GM19468 (cell line): Measurements from ENCODE around the gene TGFB2.

Experiments
- ATAC-seq: cut with Tn5 transposase; IDR thresholded peaks from one replicate; pipeline ENCODE4 v1.9.1; 2021; ENCODE audit warnings: mild to moderate bottlenecking, moderate library complexity, moderate number of reproducible peaks; ENCODE audit not compliant: unreplicated experiment; ENCODE audit errors: extremely low read depth

The TGFB2 gene

DNA sequence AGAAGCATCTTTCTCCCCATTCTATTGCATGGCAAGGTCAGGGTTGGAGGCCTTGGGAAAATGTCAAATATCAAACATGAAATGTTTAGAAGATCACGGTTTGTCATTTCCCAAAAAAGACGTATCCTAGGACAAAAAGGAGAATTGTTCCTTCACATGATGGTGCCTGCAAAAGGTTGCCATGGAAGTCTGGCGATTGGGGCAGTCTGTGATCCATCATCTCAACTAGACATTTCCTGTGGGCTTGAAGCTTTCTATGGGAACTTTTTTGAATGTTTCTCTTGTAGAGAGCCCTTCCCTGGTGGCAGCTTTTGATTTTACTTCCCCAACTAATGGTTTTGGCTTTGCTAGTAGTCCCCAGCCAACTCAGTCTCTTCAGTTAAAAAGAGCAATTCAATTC is 106.3 kb downstream of the TGFB2 start:
- ATAC-seq = no peak

DNA sequence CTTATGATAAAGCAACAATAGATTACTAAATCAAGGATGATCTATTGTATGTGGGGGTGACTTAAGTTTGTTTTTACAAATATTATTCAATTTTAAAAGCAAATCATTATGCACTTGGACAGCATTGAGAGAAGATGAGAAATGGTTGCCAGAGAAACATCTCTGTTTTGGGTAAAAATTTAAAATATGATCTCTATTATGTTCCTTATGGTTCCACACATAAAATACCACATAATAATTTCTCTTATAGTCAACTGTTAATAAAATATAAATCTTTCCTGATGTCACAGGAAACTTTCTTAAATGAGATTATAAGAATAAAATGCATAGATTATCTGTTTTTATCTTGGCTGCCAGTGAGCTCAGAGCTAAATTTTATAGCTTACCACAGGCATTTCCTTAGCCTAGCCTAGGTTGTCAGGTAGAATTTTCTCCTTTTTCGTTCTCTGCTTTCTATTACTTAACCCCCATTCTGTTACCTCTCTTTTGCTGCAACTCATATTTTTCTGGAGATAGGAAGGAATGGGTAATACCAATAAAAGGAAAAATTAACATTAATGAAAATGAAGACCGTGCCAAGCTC is 109.7 kb downstream of the TGFB2 start:
- ATAC-seq = no peak

DNA sequence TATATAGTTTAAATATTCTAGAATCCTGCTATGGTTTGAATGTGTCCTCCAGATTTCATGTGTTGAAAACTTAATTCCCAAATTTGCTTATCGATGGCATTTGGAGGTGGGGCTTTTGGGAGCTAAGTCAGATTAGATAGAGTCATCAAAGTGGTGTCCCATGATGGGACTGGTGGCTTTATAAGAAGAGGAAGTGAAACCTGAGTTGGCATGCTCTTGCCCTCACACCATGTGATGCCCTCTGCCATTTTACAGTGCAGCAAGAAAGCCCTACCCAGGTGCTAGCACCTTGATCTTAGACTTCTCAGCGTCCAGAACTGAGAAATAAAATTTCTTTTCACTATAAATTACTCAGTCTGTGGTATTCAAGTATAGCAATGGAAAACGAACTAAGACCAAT is 111.3 kb downstream of the TGFB2 start:
- ATAC-seq = no peak

DNA sequence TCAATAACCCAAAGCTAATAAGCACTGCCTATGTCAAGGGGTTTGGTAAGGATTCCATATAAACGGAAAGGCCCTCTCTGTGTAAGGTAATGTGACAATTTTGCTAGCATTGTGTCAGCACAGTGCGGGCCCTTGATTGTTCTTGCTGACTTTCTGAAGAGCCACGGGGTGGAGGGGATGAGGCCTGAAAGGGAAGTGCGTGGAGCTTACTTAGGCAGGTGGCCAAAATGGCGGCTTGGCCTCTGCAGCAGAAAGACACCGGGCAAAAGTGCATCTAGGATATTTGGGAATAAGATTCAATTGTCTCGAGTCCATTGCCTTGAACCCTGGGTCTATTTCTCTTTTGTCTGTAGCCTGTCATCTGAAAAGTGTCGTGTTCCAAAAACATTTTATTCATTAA is 114.3 kb downstream of the TGFB2 start:
- ATAC-seq = no peak

DNA sequence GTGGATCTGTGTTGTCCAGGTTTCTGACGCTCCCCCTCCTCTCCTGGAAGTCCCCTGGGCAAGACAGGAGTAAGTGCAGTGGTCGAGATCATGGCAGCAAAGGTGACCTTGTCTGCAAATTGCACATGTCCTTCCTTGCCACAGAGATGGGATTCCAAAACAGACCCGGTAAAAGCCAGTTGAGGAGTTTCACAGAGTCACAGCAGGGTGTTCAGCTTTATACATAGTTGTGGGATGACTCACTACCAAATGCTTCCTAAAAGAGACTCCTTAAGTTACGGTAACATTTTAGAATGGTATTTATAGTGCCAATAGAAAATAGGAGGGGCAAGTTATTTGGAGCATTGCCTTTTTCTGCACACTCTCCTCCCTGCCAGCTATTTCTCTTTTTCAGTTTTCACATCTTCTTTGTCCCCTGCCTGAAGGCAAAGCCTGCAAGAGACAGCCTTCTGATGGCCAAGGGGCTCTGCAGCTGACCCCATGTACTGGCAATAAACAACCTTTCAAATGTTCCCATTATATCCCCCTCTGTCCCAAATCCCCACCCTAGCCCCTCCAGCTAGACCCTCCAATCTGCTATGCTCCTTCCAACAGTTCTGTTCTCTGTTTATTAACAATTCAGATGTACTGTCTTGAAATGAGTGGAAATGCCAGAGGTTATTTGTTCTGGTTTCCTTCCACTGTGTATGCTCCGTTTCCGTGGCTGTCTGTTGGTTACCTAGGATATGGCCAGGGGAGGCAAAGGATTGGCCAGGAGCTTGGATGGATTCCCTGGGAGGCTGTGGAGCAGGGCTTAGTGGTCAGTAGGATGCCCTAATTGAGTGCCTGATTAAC is 115.0 kb downstream of the TGFB2 start:
- ATAC-seq = no peak

DNA sequence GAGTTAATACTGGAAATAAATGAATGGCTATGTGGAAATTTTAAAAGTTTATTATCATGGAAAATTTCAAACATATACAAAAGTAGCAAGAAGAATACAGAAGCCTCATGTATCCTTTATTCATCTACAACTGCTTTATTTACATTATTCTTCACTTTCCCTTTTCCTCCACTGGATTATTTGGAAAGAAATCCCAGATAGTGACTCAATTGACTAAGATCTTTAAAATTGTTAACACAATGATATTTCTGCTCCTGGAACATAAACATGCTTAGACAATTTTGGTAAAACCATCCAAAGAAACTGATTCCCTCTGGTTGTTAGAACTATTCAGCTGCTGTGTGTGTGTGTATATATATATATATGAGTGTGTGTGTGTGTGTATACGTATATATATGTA is 116.2 kb downstream of the TGFB2 start:
- no peak for ATAC-seq

DNA sequence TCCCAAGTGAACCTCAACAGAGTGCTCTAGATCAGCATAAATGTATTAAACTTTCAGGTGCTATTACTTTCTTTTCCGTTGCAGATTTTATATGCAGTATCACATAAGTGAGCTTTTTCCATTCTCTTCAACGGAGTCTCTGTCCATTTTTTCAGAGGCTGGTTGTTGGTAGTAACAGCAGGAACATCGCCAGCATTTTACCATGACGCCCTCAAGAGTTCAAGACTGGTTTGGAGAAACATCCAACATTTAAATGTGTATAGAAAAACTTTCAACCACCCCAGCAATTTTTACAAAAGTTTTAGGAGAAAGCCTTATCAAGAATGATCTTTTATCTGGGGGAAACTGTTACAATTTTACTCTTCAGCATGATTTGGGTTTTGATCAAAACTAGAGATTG is 117.0 kb downstream of the TGFB2 start:
- no peak for ATAC-seq

DNA sequence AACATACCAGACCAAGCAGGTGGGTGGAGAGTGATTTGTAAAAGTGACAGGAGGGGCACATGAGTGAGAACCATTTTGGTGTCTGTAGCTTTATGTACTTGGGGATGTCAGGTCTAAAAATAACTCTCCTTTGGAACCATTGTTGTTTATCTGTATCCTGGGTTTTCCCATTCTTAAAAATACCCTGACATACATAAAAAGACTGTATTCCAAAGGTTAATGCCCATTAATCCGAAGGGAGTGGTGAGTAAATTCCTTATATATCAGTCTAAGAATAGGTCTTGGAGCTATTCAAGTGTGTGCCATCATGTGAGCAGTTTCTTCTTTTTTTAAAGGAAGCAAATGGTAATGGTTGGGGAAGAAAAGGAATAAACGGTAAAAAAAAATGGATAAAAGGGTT is 117.5 kb downstream of the TGFB2 start:
- no peak for ATAC-seq

DNA sequence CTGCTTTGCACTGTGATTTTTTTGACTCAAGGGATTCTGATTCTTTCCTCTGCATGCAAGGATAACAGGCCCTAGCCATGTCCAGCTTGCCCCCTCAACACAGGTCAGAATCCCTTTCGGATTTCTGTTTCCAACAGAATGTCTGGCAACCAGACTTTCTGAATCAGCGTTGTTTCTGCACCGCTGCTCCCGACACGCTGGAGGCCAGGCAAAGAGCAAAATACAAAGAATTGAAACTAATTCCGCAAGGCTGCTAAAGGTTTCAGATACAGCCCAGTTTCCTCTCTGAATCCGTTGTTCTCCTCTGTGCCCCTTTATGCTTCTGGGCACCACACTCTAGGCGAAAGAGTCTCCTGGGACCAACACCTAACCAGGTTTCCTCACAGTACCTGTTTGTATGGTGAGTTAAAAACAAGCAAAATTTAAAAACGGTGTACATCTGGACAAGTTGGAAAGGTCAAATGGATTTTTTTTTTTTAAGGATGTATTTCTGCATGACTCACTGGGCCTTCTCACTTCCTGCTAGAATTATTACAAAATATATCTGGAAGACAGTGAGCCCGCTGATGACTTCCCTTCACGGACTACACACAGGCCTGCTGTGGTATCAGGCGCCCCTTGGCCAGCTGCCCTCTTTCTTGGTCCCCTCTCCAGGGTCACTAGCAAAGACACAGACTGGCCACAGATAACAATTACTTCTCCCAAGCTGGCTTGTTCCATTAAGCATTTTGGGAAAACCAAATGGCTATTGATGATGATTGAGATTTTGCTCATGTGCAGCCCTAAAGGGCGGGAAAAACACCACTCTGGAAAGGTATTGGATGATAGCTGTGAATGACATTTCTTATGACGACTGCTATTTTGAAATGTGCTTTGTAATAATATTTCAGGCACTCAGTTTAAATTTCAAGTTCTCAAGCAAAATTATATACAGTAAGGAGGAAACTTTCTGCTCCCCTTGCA is 118.3 kb downstream of the TGFB2 start:
- ATAC-seq = no peak

DNA sequence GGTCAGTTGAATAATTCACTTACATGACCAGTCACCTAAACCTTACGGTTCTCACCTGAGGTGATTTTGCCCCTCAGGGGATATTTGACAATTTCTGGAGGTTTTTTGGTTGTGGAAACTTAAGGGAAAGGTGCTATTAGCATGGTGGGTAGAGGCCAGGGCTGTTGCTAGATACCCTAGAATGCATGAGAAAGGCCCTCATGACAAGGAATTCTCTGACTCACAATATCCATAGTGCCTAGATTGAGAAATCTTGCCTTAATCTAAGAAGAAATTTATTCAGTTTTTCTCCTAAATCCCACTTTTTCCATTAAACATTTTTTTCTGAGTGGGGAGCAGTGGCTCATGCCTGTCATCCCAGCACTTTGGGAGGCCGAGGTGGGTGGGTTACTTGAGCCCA is 119.7 kb downstream of the TGFB2 start:
- ATAC-seq = no peak

DNA sequence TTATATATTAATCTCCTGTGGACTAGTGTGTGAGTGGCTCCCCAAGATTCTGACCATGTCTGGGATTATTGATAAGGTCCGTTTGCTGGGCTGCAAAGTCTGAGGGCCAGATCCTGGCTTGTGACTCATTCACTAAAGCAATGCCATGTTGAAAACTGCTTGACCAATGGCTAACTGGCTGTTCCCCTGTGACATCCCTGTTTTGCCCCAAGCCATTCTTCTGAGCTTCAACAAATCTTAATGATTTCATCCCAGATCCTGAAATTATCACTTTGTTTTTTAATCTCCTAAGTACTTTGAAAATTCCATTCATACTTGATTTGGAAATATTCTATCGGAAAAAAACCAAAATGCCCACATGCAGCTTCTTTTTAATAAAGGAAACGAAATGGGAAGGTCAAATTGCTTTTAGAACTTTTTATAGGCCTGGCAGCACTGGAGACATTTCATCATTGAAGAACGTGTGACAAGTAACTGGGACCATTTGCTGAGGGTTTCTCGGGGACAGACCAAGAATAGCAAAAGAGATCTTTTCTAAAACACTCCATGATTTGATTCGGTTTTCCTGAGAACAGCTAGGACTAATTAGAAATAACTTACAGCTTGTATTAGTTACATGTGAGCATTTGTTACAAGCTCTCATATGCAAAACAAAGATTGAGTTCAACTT is 121.3 kb downstream of the TGFB2 start:
- ATAC-seq = no peak

DNA sequence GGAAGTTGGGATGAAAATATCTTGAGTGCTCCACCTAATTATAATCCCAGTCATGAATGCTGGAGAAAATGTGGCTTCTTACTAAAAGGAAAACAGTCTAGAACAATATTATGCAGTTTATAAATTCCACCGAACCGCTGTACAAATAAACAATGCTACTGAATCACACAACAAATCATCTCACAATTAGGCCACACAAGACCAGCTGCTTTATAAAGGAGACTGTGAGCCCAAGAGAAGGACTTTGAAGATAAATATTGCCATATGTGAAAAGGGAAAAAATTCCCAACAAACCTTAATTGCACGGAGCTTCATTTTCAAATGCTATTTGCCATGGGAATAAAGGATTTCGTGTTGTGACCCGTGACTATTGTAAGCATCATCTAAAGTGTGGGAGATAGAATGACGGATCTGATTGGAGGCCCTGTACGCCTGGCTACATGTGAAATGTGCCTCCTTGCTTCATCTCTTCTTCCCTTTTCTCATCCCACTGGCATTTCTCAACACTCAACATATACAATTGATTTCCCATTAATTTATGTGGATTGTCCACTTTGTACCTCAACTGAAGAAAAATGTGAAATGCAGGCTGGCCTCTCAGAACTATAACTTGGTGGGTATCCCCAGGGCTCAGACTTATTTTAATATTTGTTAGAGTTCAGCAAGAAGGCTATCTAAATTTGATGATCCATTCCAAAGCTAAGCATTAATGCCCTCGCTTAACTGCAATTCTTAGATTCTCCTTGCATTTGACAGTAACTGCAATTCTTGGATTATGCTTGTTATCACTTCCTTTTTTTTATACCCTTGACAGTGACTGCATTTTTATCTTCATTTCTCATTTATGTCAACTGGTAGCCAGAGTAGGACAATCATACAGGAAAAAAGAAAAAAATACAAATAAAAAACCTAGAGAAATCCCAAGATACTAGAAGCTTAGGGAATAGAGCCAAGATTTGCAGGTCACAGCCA is 122.3 kb downstream of the TGFB2 start:
- ATAC-seq = no peak

DNA sequence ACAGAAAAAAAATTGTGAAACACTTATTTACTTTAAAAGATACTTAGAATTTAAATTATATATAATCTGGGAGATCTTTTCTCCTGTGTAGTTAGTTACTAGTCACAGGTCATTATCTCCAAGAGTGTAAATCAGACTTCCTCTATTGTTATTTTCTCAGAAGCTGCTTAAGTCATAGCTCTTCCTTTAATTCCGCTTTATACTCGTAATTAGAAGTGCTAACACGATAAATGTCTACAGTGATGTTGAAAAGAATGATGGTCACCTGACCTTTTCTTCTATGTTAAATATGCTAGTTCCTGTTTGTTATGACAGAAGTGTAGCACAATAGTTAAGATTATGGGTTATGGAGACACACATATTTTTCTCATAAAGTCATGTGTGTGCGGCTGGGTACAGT is 123.6 kb downstream of the TGFB2 start:
- ATAC-seq = no peak

DNA sequence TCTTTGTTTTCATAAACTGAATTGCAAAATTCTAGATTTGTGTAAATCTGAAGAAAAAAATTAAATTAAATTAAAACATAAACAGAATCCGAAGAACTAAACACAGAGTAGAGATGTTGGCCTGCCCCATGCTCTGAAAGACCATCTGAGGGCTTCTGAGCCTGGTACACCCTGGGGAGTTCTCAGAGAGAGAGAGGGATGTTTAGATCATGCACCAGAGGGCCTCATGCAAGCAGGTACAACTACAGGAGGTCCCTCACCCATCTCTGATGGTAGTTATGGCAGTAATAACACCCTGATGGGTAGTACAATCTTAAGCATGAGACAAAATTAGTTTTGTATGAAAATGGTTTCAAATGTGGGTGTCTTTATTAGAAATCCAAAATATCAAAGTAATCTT is 127.7 kb downstream of the TGFB2 start:
- ATAC-seq = no peak

DNA sequence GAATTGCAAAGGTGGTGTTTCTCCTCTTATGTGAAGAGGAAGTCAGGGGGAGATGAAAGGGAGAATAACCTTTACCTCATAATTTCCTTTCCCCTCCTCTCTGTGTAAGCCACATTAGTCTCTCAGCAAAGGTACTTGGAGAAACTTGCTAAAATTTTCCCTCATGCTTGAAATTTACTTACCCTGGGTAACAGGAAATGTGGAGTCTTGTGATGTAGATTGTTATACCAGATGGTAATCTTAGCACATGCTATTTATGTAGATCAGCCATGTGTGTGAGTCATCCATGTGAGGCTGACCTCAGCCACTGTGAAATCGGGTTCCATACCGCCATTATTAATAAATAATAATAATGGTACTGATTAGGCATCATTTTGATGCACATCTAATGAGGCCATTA is 128.4 kb downstream of the TGFB2 start:
- no peak for ATAC-seq

DNA sequence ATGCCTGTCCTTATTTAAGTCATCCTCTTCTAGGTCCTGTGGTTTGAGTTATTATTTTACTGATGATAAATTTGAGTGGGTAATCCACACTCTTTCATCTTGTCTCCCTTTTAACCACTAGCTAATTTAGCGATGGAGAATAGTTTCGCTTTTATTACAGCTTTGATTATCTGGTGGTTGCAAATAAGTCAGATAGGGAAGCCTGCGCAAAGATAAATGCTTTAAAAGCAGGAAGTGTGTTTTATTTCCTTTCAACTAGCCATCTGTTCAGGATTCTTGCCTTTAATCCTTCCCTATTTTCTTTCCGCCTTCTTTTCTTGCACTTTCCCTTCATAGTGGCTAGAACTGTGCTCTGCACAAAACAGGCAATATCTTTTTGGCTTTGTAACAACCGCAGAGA is 129.0 kb downstream of the TGFB2 start:
- ATAC-seq = no peak

DNA sequence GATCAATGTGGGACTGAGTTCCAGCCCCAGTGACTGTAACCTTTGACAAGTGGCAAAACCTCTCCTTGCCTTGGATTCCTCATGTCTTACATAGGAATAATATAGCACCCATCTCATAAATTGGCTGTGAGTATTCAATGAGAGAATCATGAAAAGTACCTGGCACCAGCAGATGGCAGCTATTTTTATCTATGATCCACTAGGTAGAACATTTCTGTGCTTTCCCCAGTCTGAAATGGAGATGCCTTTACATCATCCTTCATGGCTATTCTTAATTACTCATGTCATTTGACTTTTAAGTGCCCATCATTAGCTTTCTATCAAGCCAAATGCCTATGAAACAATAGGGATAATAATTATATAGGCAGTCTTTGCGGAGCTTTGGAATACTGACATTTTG is 130.1 kb downstream of the TGFB2 start:
- ATAC-seq = no peak

DNA sequence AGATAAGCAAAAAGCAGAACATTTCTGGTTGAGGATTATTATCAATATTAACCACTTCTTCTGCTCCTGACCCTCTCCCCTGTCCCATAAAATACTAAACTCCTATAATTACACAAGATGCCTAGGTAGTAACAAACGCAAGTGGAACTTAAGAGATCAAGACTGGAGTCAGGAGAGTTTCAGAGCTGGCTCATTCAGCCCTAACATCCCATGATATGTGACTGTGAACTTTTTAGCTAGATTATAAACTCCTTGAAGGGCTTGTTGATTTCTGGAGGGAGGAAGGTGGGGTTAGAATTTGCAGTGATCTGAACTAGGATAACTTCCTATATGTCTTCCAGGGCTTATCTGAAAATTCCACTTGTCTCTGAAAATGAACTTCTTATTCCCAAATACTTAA is 130.6 kb downstream of the TGFB2 start:
- no peak for ATAC-seq

DNA sequence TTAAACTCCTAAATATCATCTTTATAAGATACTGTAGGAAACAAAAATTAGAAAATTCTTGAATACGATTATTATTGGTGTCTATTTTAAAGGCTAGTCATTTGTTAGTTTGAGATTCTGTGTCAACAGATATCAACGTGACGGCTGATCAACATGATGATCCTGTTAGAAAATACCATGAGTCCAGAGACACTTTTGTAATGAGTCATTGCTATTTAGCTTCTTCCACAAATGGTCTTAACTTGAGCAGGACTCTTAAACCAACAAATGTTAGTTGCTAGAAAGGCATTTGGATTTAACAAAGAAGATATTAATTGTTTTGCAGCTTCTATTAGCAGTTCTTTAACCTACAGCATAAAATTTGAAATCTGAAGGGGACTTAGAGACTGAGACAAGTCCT is 131.2 kb downstream of the TGFB2 start:
- ATAC-seq = no peak
